Myometrial cell (primary cell): ENCODE measurements around the gene KIF14. TPM values are rescaled to one million over a fixed set of nuclear protein-coding genes. Genes with fewer than 3 reads are reported as not detected.

Experiments used
- total RNA-seq: library from RNA; depleted of rRNA; stranded (reverse); fragments of >200 nt; gene quantifications from 2 replicates; pipeline ENCODE4 v1.2.3, GENCODE V29; 2015

KIF14 gene, protein sequence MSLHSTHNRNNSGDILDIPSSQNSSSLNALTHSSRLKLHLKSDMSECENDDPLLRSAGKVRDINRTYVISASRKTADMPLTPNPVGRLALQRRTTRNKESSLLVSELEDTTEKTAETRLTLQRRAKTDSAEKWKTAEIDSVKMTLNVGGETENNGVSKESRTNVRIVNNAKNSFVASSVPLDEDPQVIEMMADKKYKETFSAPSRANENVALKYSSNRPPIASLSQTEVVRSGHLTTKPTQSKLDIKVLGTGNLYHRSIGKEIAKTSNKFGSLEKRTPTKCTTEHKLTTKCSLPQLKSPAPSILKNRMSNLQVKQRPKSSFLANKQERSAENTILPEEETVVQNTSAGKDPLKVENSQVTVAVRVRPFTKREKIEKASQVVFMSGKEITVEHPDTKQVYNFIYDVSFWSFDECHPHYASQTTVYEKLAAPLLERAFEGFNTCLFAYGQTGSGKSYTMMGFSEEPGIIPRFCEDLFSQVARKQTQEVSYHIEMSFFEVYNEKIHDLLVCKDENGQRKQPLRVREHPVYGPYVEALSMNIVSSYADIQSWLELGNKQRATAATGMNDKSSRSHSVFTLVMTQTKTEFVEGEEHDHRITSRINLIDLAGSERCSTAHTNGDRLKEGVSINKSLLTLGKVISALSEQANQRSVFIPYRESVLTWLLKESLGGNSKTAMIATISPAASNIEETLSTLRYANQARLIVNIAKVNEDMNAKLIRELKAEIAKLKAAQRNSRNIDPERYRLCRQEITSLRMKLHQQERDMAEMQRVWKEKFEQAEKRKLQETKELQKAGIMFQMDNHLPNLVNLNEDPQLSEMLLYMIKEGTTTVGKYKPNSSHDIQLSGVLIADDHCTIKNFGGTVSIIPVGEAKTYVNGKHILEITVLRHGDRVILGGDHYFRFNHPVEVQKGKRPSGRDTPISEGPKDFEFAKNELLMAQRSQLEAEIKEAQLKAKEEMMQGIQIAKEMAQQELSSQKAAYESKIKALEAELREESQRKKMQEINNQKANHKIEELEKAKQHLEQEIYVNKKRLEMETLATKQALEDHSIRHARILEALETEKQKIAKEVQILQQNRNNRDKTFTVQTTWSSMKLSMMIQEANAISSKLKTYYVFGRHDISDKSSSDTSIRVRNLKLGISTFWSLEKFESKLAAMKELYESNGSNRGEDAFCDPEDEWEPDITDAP (N-terminal part only)
- total RNA-seq = 8.6 and 12.6 TPM in 2 replicates

DNA sequence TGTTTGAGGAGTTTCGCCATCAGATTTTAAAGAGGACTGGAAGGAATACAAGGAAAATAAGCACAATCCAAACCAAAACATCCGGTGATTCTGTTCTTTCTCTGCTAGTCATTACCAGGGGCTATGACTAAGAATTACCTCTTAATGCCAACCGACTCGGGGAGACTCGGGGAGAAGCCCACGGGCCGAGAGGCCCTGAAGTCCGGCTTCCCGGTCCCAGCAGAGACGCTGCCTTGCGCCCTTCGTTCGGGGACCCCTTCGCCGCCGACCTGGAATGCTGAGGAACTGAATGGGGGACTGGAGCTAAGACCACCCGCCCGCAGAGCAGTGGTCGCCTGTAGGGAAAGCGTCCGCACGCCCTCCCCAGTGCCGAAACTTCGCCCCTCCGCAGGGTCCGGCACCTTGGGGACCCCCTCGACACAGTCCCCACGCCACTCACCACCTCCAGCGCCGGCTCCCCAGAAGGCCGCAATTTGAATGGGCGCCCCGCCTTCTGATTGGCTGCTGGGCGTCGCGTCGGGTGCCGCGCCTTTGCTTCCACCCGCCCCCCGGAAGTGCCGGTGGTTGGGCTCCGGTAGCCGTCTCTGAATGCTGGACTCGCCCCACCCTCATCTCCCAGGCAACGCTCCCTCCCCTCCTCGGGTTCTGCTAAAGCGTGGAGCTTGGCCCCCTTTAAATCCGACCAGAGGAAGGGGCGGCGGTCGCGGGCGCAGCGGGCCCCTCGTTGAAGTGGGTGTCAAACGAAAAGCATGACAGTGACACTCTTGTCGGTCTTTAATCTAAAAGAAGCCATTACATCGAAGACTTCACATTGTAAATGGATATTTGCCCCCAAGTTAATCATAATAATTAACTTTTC, at the start of gene KIF14:
KIF14 (minus strand) TSS at position 479 of the 859 bp plus-strand sequence. CDS start 2,028 bp downstream, outside the sequence.

DNA sequence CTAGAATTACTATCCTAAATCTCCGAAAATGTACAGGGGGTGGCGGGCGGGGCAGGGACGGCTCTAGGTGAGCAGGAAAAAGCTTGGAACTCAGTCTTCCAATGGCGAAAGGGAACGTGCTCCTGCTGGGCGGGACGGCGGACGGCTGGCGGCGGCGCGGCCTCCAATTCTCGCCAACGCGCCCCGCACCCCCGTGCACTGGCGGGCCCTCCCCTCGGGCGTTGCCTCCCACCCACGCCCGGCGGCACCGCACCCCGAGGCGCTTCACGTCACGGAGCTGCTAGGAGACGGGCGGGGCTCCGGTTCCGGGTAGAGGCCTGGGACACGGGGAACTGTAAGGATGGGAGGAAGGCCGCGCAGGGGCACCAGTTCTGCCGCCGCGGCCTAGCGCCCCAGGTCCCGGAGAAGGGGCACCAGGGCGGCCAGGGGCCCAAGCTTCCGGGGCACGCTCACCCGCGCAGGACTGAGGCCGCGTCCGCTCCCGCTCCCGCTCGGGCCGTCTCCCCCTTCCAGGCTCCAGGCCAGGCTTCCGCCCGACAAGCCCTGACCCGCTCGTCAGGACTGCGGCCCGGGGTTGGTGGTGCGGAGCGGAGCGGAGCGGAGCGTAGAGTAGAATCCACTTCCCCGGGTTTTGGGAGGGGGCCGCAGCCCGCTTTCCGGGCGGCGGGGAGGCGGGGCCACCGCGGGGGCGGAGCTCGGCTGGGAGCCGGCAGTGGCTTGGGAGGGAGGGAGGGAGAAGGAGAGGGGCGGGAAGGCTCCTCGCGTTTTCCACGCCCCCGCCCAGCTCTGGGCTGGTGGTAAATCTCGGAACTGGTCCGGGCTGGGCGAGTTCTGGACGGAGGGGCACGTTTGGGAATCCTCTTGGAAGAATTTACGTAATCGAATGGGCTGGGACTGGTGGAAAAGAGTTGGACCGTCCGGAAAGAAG, 49.0 kb upstream of the KIF14 start, which contains the start of gene DDX59:
DDX59 (minus strand) TSS at position 594 of the 928 bp plus-strand sequence. CDS start 3,167 bp downstream, outside the sequence.

Other genes with a start within 250 kb of the KIF14 start
- 11.0 and 13.8 TPM in 2 replicates for gene ZNF281, start 210.7 kb downstream of the KIF14 start, total RNA-seq
- 13.3 and 14.4 TPM in 2 replicates for gene DDX59, start 49.2 kb upstream of the KIF14 start, total RNA-seq
- gene CAMSAP2, start 118.1 kb upstream of the KIF14 start, total RNA-seq = 10.4 and 12.8 TPM in 2 replicates